Measurements from ENCODE around the gene MBP.

DNA sequence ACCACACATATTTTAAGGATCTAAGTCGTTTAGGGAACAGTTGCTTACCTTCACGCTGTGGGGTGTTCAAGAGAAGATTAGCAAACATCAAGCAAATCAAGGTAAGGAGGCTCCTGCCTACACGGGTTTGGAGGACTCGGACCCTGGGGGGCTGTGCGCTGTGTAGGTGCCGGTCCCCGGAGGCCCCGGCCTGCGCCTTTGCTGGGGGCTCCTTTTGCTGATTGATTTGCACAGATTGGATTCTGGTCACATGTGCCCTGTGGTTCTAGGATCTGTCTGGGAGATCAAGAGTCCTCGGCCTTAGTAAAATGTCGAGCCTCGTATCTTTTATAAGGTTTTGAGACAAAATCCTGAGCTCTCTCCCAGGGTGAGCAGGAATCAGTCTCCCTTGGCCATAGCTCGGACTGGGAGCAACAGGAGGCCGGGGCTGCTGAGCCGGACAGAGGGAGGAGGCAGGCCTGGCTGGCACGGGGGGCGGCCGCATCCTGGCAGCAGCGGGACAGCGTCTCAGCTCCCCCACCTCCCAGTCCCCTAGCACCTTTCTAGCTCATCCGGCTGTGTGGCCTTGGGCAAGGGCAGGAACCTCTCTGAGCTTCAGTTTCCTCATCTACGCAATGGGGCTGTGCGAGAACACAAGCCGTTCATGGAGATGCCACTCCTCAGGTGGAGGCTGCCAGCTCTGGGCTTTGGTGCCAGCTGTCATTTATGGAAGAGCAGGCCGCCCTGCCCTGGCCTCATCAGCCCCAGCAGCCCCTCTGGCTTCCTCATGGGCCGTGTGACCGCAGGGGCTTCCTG, 147.2 kb downstream of the MBP start:
- TF ChIP-seq, protein P1, sequence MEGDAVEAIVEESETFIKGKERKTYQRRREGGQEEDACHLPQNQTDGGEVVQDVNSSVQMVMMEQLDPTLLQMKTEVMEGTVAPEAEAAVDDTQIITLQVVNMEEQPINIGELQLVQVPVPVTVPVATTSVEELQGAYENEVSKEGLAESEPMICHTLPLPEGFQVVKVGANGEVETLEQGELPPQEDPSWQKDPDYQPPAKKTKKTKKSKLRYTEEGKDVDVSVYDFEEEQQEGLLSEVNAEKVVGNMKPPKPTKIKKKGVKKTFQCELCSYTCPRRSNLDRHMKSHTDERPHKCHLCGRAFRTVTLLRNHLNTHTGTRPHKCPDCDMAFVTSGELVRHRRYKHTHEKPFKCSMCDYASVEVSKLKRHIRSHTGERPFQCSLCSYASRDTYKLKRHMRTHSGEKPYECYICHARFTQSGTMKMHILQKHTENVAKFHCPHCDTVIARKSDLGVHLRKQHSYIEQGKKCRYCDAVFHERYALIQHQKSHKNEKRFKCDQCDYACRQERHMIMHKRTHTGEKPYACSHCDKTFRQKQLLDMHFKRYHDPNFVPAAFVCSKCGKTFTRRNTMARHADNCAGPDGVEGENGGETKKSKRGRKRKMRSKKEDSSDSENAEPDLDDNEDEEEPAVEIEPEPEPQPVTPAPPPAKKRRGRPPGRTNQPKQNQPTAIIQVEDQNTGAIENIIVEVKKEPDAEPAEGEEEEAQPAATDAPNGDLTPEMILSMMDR (IDR thresholded peaks at IDR 0.05): no peak
- TF ChIP-seq, protein P2, sequence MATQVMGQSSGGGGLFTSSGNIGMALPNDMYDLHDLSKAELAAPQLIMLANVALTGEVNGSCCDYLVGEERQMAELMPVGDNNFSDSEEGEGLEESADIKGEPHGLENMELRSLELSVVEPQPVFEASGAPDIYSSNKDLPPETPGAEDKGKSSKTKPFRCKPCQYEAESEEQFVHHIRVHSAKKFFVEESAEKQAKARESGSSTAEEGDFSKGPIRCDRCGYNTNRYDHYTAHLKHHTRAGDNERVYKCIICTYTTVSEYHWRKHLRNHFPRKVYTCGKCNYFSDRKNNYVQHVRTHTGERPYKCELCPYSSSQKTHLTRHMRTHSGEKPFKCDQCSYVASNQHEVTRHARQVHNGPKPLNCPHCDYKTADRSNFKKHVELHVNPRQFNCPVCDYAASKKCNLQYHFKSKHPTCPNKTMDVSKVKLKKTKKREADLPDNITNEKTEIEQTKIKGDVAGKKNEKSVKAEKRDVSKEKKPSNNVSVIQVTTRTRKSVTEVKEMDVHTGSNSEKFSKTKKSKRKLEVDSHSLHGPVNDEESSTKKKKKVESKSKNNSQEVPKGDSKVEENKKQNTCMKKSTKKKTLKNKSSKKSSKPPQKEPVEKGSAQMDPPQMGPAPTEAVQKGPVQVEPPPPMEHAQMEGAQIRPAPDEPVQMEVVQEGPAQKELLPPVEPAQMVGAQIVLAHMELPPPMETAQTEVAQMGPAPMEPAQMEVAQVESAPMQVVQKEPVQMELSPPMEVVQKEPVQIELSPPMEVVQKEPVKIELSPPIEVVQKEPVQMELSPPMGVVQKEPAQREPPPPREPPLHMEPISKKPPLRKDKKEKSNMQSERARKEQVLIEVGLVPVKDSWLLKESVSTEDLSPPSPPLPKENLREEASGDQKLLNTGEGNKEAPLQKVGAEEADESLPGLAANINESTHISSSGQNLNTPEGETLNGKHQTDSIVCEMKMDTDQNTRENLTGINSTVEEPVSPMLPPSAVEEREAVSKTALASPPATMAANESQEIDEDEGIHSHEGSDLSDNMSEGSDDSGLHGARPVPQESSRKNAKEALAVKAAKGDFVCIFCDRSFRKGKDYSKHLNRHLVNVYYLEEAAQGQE (IDR thresholded peaks at IDR 0.05; ENCODE audit: insufficient read depth in 1 of 2, low read depth in 2 of 2, low read length in 1 of 2): no peak
- TF ChIP-seq POLR2AphosphoS5 (IDR thresholded peaks at IDR 0.05; ENCODE audit: low read depth, low read length) (no peak), TCF7L2 (IDR thresholded peaks at IDR 0.05; ENCODE audit: low read depth, low read length) (no peak)
